ENCODE results near the gene PDLIM1.
A peak's percentile ranks its signal among the peaks of the same experiment; 100 is the strongest.

The PDLIM1 gene

GRCh38 chr10:95293631-95294030 lies 2.8 kb upstream of the PDLIM1 start:
- no peak for DNase-seq (ENCODE audit: low spot score)
- in situ Hi-C loops (cut with MboI; ENCODE audit: low pct_unique_long_range_greater_than_20kb, low sequenced_read_pairs, unreplicated experiment), result no loop called here
- TF ChIP-seq CTCF (IDR thresholded peaks at IDR 0.05; ENCODE audit: extremely low read depth, insufficient read depth, missing control alignments), result no peak

- DNase-seq (ENCODE audit: low spot score), result no peak
- no peak for TF ChIP-seq CTCF (IDR thresholded peaks at IDR 0.05; ENCODE audit: extremely low read depth, insufficient read depth, missing control alignments)
- in situ Hi-C loops (cut with MboI; ENCODE audit: low pct_unique_long_range_greater_than_20kb, low sequenced_read_pairs, unreplicated experiment), result no loop called here
Observed at GRCh38 chr10:95291365-95292039, 699 bp upstream of the PDLIM1 start.

- DNase-seq (ENCODE audit: low spot score), result no peak
- in situ Hi-C loops (cut with MboI; ENCODE audit: low pct_unique_long_range_greater_than_20kb, low sequenced_read_pairs, unreplicated experiment), result no loop called here
- TF ChIP-seq CTCF (IDR thresholded peaks at IDR 0.05; ENCODE audit: extremely low read depth, insufficient read depth, missing control alignments), result no peak
Observed at GRCh38 chr10:95289921-95290421, 832 bp downstream of the PDLIM1 start.

GRCh38 chr10:95289003-95289920 lies 1.5 kb downstream of the PDLIM1 start:
- peak; percentile 48 for TF ChIP-seq CTCF (IDR thresholded peaks at IDR 0.05; ENCODE audit: extremely low read depth, insufficient read depth, missing control alignments)
- no peak for DNase-seq (ENCODE audit: low spot score)
- in situ Hi-C loops (cut with MboI; ENCODE audit: low pct_unique_long_range_greater_than_20kb, low sequenced_read_pairs, unreplicated experiment), result no loop called here

- no peak for TF ChIP-seq CTCF (IDR thresholded peaks at IDR 0.05; ENCODE audit: extremely low read depth, insufficient read depth, missing control alignments)
- no peak for DNase-seq (ENCODE audit: low spot score)
- in situ Hi-C loops (cut with MboI; ENCODE audit: low pct_unique_long_range_greater_than_20kb, low sequenced_read_pairs, unreplicated experiment), result no loop called here
Observed at GRCh38 chr10:95288303-95288702, 2.5 kb downstream of the PDLIM1 start.

GRCh38 chr10:95287281-95287680 lies 3.5 kb downstream of the PDLIM1 start:
- TF ChIP-seq CTCF (IDR thresholded peaks at IDR 0.05; ENCODE audit: extremely low read depth, insufficient read depth, missing control alignments), result no peak
- in situ Hi-C loops (cut with MboI; ENCODE audit: low pct_unique_long_range_greater_than_20kb, low sequenced_read_pairs, unreplicated experiment), result no loop called here
- DNase-seq (ENCODE audit: low spot score), result no peak

Data from GM13977 (cell line).